Fibroblast of pulmonary artery (primary cell): ENCODE data around the gene TREML1.
"Not testable (repeated sequence)": the region's sequence is repeated elsewhere in the genome, so short reads cannot be mapped to it uniquely, and the experiment has no call there.

Source experiments
- DNase-seq: peaks from one replicate; pipeline ENCODE4 v3.0.0-alpha.2; 2010; ENCODE audit warnings: low read depth
- H3K4me3 ChIP-seq: replicated peaks from 2 replicates; pipeline ENCODE4 v1.5.1; 2011; ENCODE audit warnings: low read depth, mild to moderate bottlenecking, control low read depth, low read length, moderate library complexity
- TF ChIP-seq, protein P1 (sequence below): IDR thresholded peaks from 2 replicates; pipeline ENCODE4 v1.5.1; 2011; ENCODE audit warnings: mild to moderate bottlenecking, control low read depth, low read length, inconsistent platforms; ENCODE audit errors: missing control alignments

Gene TREML1

DNA sequence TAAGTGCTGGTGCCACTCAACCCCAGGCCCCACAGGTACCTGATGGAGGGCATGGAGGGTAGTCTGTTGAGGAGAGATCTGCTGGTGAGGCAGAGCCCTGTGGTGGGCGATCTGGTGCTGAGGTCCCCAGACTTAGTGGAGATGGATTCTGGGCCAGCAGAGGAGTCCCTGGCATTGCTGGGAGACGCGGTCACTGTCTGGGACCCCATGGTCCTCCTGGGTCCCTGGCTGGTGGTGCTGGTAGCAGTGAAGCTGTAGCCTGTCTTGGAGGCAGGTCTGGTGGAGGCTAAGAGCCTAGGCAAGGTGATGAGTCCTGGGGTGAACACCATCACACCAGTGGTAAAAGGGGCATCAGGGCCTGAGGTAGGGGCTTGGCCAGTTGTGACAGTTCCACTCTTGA, 40.2 kb upstream of the TREML1 start:
- TF ChIP-seq, protein P1, sequence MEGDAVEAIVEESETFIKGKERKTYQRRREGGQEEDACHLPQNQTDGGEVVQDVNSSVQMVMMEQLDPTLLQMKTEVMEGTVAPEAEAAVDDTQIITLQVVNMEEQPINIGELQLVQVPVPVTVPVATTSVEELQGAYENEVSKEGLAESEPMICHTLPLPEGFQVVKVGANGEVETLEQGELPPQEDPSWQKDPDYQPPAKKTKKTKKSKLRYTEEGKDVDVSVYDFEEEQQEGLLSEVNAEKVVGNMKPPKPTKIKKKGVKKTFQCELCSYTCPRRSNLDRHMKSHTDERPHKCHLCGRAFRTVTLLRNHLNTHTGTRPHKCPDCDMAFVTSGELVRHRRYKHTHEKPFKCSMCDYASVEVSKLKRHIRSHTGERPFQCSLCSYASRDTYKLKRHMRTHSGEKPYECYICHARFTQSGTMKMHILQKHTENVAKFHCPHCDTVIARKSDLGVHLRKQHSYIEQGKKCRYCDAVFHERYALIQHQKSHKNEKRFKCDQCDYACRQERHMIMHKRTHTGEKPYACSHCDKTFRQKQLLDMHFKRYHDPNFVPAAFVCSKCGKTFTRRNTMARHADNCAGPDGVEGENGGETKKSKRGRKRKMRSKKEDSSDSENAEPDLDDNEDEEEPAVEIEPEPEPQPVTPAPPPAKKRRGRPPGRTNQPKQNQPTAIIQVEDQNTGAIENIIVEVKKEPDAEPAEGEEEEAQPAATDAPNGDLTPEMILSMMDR: no peak
- no peak overlapping the region for H3K4me3 ChIP-seq
- DNase-seq: no peak

GRCh38 chr6:41193884-41194283, 39.7 kb upstream of the TREML1 start:
- TF ChIP-seq, protein P1: no peak
- DNase-seq: no peak
- H3K4me3 ChIP-seq: no peak overlapping the region

DNA sequence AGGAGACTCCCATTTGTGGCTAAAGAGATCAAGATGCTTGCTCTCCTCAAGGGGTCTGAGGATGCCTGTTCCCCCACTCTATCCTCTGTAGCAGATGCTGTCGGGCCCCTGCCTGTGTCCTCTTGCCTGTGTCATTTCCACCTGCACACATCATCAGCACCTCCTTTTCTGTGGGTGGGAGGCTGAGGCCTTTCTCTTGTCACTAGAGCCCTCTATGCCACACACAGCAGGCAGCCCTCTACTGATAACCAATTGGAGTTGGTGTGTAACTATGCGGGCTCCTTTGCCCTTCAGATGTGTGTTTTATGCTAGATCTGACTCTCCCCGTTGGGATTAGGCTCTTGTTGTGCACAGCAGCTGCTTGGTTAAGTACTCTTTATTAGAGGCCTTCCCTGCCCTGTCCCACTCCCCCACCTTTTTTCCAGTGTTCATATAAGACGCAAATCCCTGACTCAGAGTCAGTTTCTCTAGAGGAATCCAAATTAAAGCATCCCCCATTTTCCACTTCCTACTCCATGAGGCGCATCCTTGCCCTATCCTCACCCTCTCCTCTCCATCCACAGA, 39.1 kb upstream of the TREML1 start:
- no peak for DNase-seq
- TF ChIP-seq, protein P1: no peak
- H3K4me3 ChIP-seq: no peak overlapping the region

DNA sequence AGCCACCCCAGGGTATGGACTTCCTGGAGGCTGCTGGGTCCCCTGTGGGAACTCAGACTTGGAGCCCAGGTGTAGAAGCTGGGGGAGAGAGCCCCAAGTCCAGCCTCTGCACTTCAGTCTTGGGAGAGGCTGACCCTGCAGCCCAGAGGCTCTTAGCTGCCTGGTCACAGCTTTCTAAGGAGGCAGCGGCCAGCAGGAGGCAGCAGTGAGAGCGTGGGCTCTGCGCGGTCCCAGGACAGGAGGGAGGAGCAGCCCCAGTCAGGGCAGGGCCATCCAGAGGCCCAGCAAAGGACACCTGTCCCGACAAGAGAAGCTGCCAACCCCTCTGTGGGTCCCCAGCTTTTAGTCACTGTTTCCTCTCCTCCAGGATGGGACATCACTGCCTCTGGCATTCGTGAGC, 37.4 kb upstream of the TREML1 start:
- no peak overlapping the region for H3K4me3 ChIP-seq
- DNase-seq: peak; percentile 41
- TF ChIP-seq, protein P1: peak; percentile 56

DNA sequence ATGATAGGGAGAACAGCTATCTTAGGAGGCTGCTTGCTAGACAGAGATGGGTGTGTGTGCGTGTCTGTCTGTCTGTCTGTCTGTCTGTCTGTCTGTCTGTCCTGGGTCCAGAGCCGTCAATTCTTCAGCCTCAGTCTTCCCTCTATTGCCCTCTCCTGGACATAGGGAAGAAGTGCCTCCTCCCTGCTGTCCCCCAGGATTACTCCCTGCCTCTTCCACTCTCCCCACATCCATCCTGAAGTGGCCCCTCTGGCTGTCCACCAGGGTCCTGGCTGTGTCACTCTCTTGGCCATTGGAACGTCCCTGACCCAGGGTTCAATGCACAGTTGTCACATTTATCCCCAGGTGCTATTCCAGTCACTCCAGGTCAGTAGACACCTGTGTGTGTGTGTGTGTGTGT, 36.6 kb upstream of the TREML1 start:
- TF ChIP-seq, protein P1: no peak
- no peak for DNase-seq
- H3K4me3 ChIP-seq: no peak overlapping the region

DNA sequence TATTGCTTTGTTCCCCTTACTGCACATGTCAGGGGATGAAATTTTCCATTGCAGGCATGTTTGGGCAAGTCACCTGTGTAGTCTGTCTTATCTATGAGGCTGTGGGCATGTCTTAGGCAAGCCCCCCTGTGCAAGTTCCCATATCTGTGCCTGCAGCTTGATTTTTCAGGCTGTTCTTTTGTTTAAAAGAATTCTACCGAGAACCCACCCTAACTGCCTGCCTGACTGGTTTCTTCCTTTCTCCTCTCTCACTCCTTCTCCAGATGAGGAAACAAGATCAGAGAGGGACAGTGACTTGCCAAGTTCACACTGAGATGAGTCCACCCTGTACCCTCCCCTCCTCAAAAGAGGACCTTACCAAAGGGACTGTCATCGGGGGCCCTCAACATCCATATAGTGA, 35.8 kb upstream of the TREML1 start:
- H3K4me3 ChIP-seq: no peak overlapping the region
- DNase-seq: no peak
- TF ChIP-seq, protein P1: no peak

- not testable (repeated sequence) for DNase-seq
Observed at GRCh38 chr6:41189046-41189445, 34.9 kb upstream of the TREML1 start.

More at GRCh38 chr6:41189046-41189445, 34.9 kb upstream of the TREML1 start:
- not testable (repeated sequence) for H3K4me3 ChIP-seq
